Right lobe of liver (tissue), 4 donors: ENCODE results near the gene ERG28.

Source experiments
- CTCF ChIP-seq, 4 donors: fragments of 200-600 bp in 3 of 4; fragments of 450-650 bp in 1 of 4; IDR thresholded peaks; one replicate each; pipeline versions ENCODE4 v1.5.1 to v1.8.0; 2016 to 2022; ENCODE audit warnings: antibody characterized with exemption in 4 of 4, mild to moderate bottlenecking in 2 of 4
- POLR2A ChIP-seq: fragments of 450-650 bp; IDR thresholded peaks from one replicate; pipeline ENCODE4 v1.6.1; 2017; ENCODE audit warnings: antibody characterized with exemption, mild to moderate bottlenecking
- donor health status: DM: no; HTN: no; CAD: no.
- donor health status: DM: no; HTN: no; CAD: no.
- donor health status: DM: no; HTN: yes; CAD: no.

DNA sequence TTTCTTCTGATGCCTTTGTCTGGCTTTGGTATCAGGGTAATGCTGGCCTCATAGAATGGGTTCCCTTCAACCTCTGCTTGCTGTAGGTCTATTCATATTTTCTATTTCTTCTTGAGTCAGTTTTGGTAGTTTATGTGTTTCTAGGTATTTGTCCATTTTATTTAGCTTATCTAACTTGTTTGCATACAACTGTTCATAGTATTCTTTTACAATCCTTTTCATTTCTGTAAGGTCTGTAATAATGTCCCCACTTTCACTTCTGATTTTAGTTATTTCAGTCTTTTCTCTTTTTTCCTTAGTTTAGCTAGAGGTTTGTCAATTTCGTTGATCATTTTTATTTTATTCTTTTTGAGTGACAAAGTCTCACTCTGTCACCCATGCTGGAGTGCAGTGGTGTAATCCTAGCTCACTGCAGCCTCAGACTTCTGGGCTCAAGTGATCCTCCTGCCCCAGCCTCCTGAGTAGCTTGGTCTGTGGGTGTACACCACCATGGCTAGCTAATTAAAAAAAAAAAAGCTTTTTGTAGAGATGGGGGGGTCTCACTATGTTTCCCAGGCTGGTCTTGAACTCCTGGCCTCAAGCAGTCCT, 12.0 kb upstream of the ERG28 start:
- no peak for TF ChIP-seq CTCF (IDR thresholded peaks at IDR 0.05)
- TF ChIP-seq POLR2A = no peak
